ENCODE measurements around the gene CRYBG2. TPM values are rescaled to one million over a fixed set of nuclear protein-coding genes. Genes with fewer than 3 reads are reported as not detected.

CRYBG2 gene
- total and polyA plus RNA-seq, 2 of the 8 experiments (the other 6 are each of a cell fraction or from before 2014, with no cell fraction given): 14.2 to 17.0 TPM

GRCh38 chr1:26283279-26283853 lies 70.6 kb downstream of the CRYBG2 start:
- H4K8ac ChIP-seq (ENCODE audit: extremely low read depth, insufficient read depth, low read length): no peak overlapping the region
- H3K4me2 ChIP-seq (ENCODE audit: insufficient read depth in 1 of 2, low read depth in 2 of 2, low read length in 2 of 2): no peak overlapping the region
- peaks cover 8 to 37% (median 22%) of the 10 kb centered on the region in 4 experiments for H3K4me1 ChIP-seq (replicated peaks in 1 of 4; ENCODE audit: control insufficient read depth in 3 of 4, insufficient read depth in 4 of 4, low read length in 3 of 4)
- no peak overlapping the region for H3K23ac ChIP-seq (ENCODE audit: insufficient read length)
- no peaks in the 10 kb centered on the region for H3K27me3 ChIP-seq (replicated peaks in 1 of 4; ENCODE audit: control insufficient read depth in 3 of 4, extremely low read depth in 1 of 4, insufficient read depth in 3 of 4, low read length in 3 of 4)
- H4K5ac ChIP-seq (ENCODE audit: insufficient read length, low read depth, low read length): no peak overlapping the region
- peaks cover 0 to 5% of the 10 kb centered on the region in 2 experiments; a peak in 1 of 4 replicates for H3K79me2 ChIP-seq (ENCODE audit: control insufficient read depth in 1 of 2, insufficient read depth in 2 of 2, low read length in 2 of 2)
- CTCF ChIA-PET (ENCODE audit: partially characterized antibody): interaction anchor here (0.8 to 39.7 kb wide), 8 partner anchors 7 to 149 kb away, joined by 3 to 1530 read pairs (median 42); partner anchors contain the start of genes CATSPER4, CD52, CRYBG2 and DHDDS
- no peak for FAIRE-seq
- H3K4me3 ChIP-seq (ENCODE audit: extremely low read depth in 1 of 4, insufficient read depth in 2 of 4, low read depth in 3 of 4, low read length in 4 of 4): no peak overlapping the region
- no peak overlapping the region for H2AK5ac ChIP-seq (ENCODE audit: low read depth, low read length)
- H3K56ac ChIP-seq (replicated peaks; ENCODE audit: insufficient read length, low read depth, low read length): no peak overlapping the region
- peak overlapping the region; percentile 28; the same call in 1 of the 2 replicates for H2BK12ac ChIP-seq (ENCODE audit: low read depth, low read length)
- peaks cover 9% of the 10 kb centered on the region; the same call in 1 of the 2 replicates for H3K23me2 ChIP-seq (ENCODE audit: low read depth, low read length)
- H4K91ac ChIP-seq (replicated peaks; ENCODE audit: insufficient read length, low read length): no peak overlapping the region
- H3K4ac ChIP-seq (replicated peaks; ENCODE audit: insufficient read length, low read depth, low read length): no peak overlapping the region
- H3K9ac ChIP-seq (replicated peaks in 1 of 4; ENCODE audit: extremely low read depth in 1 of 4, low read depth in 3 of 4, low read length in 3 of 4): no peak overlapping the region
- no peak overlapping the region for H2BK120ac ChIP-seq (replicated peaks; ENCODE audit: low read depth, low read length)
- peaks cover 4 to 19% of the 10 kb centered on the region in 2 experiments for H4K20me1 ChIP-seq (replicated peaks in 1 of 2; ENCODE audit: control insufficient read depth in 1 of 2, insufficient read depth in 2 of 2, low read length in 2 of 2)
- peaks cover 0 to 4% (median 0%) of the 10 kb centered on the region in 4 experiments; a peak in 1 of 8 replicates for H3K36me3 ChIP-seq (ENCODE audit: control insufficient read depth in 2 of 4, insufficient read depth in 4 of 4, low read length in 3 of 4)
- no peak overlapping the region for H2BK15ac ChIP-seq (ENCODE audit: low read length)
- H3K14ac ChIP-seq (ENCODE audit: insufficient read length): no peak overlapping the region
- POLR2A ChIA-PET (ENCODE audit: partially characterized antibody): interaction anchor here (0.7 to 3.1 kb wide), 7 partner anchors 18 to 130 kb away, joined by 3 to 13 read pairs (median 3); partner anchors contain the start of genes CRYBG2 and LIN28A
- no peak overlapping the region for H2BK20ac ChIP-seq (ENCODE audit: low read length)
- no peak overlapping the region for H2AFZ ChIP-seq (ENCODE audit: low read length)
- no peak overlapping the region for H2BK5ac ChIP-seq (ENCODE audit: low read depth, low read length)
- WGBS, 2 experiments (ENCODE audit: extremely low coverage in 1 of 2, insufficient coverage in 1 of 2, insufficient read length in 1 of 2, insufficient replicate concordance in 2 of 2, low coverage in 1 of 2, low lambda C conversion rate in 2 of 2, missing lambda C conversion rate in 1 of 2): 88% methylated on average over 4 of the region's 4 CpGs; no CpG with 5 or more reads in 1 of the 2 experiments
- no peak for DNase-seq (ENCODE audit: low read depth in 1 of 2, low spot score in 2 of 2)
- H3K27ac ChIP-seq (ENCODE audit: low read depth, low read length): no peak overlapping the region
- no peak overlapping the region for H3K18ac ChIP-seq (ENCODE audit: extremely low read depth, low read length)
- no peaks in the 10 kb centered on the region for H3K79me1 ChIP-seq (ENCODE audit: low read depth, low read length)
- no peaks in the 10 kb centered on the region for H3K9me3 ChIP-seq (ENCODE audit: insufficient read depth in 2 of 2, low read depth in 1 of 2, low read length in 1 of 2)
- TF ChIP-seq MAFK (IDR thresholded peaks at IDR 0.05; ENCODE audit: low read depth, low read length) (no peak), BACH1 (IDR thresholded peaks at IDR 0.05; ENCODE audit: low read length) (no peak), TCF12 (IDR thresholded peaks at IDR 0.05; ENCODE audit: low read depth, low read length) (no peak), BCL11A (IDR thresholded peaks at IDR 0.05; ENCODE audit: low read depth in 2 of 2, low read length in 2 of 2) (no peak), POU5F1 (IDR thresholded peaks at IDR 0.05; ENCODE audit: low read depth, low read length) (no peak), CEBPB (IDR thresholded peaks at IDR 0.05; ENCODE audit: low read depth, low read length) (no peak), SIN3A (conservative IDR thresholded peaks at IDR 0.05 in 1 of 2, IDR thresholded peaks at IDR 0.05 in 1 of 2; ENCODE audit: low read depth in 1 of 2, low read length in 2 of 2) (no peak), KDM4A (IDR thresholded peaks at IDR 0.05; ENCODE audit: low read depth, low read length, severe bottlenecking) (no peak), HDAC2 (IDR thresholded peaks at IDR 0.05; ENCODE audit: borderline replicate concordance in 1 of 2, low read depth in 2 of 2, low read length in 2 of 2) (no peak), RAD21 (IDR thresholded peaks at IDR 0.05 in 1 of 2, conservative IDR thresholded peaks at IDR 0.05 in 1 of 2; ENCODE audit: low read depth in 2 of 2, low read length in 2 of 2) (no peak), ATF3 (IDR thresholded peaks at IDR 0.05; ENCODE audit: insufficient read depth, low read depth, low read length) (no peak)
